ENCODE data around the gene PDZK1IP1.
"Not testable (repeated sequence)": the region's sequence is repeated elsewhere in the genome, so short reads cannot be mapped to it uniquely, and the experiment has no call there.

The PDZK1IP1 gene

GRCh38 chr1:47172782-47173181 lies 17.1 kb downstream of the PDZK1IP1 start:
- no peak for DNase-seq (ENCODE audit: low read depth)
- TF ChIP-seq CTCF (IDR thresholded peaks at IDR 0.05; ENCODE audit: low read length, missing control alignments): no peak
- H3K4me3 ChIP-seq (replicated peaks; ENCODE audit: low read depth, low read length): no peak overlapping the region

GRCh38 chr1:47164552-47164951 lies 25.3 kb downstream of the PDZK1IP1 start:
- DNase-seq (ENCODE audit: low read depth): no peak
- H3K4me3 ChIP-seq (replicated peaks; ENCODE audit: low read depth, low read length): no peak overlapping the region
- TF ChIP-seq CTCF (IDR thresholded peaks at IDR 0.05; ENCODE audit: low read length, missing control alignments): no peak

- H3K4me3 ChIP-seq (replicated peaks; ENCODE audit: low read depth, low read length): no peak overlapping the region
- no peak for TF ChIP-seq CTCF (IDR thresholded peaks at IDR 0.05; ENCODE audit: low read length, missing control alignments)
- DNase-seq (ENCODE audit: low read depth): no peak
These were observed 28.4 kb downstream of the PDZK1IP1 start for GRCh38 chr1:47161298-47162040.

GRCh38 chr1:47160716-47161115 lies 29.1 kb downstream of the PDZK1IP1 start:
- H3K4me3 ChIP-seq (replicated peaks; ENCODE audit: low read depth, low read length): no peak overlapping the region
- no peak for TF ChIP-seq CTCF (IDR thresholded peaks at IDR 0.05; ENCODE audit: low read length, missing control alignments)
- DNase-seq (ENCODE audit: low read depth): no peak

- H3K4me3 ChIP-seq (replicated peaks; ENCODE audit: low read depth, low read length); DNase-seq (ENCODE audit: low read depth): not testable (repeated sequence)
These were observed 31.9 kb downstream of the PDZK1IP1 start for GRCh38 chr1:47157957-47158356.

- not testable (repeated sequence) for DNase-seq (ENCODE audit: low read depth); H3K4me3 ChIP-seq (replicated peaks; ENCODE audit: low read depth, low read length)
These were observed 33.4 kb downstream of the PDZK1IP1 start for GRCh38 chr1:47156457-47156856.

- not testable (repeated sequence) for H3K4me3 ChIP-seq (replicated peaks; ENCODE audit: low read depth, low read length); DNase-seq (ENCODE audit: low read depth)
These were observed 40.7 kb downstream of the PDZK1IP1 start for GRCh38 chr1:47149162-47149561.

GRCh38 chr1:47147047-47147785 lies 42.6 kb downstream of the PDZK1IP1 start:
- no peak for TF ChIP-seq CTCF (IDR thresholded peaks at IDR 0.05; ENCODE audit: low read length, missing control alignments)
- no peak overlapping the region for H3K4me3 ChIP-seq (replicated peaks; ENCODE audit: low read depth, low read length)
- no peak for DNase-seq (ENCODE audit: low read depth)

GRCh38 chr1:47146495-47146894 lies 43.3 kb downstream of the PDZK1IP1 start:
- not testable (repeated sequence) for DNase-seq (ENCODE audit: low read depth); H3K4me3 ChIP-seq (replicated peaks; ENCODE audit: low read depth, low read length)
